ENCODE results near the gene AP3M1. TPM values are rescaled to one million over a fixed set of nuclear protein-coding genes. Genes with fewer than 3 reads are reported as not detected.

AP3M1 gene
- 56.7 and 63.7 TPM in 2 replicates for total RNA-seq (2022)
- Bru-seq, nascent RNA = percentile 84 among the genes with signal in this experiment
- percentile 90 among the genes with signal in this experiment for BruChase-seq, experiment 1, labeled RNA remaining after a 2-hour chase
- percentile 96 among the genes with signal in this experiment for BruChase-seq, experiment 2, labeled RNA remaining after a 6-hour chase
- long read RNA-seq, full-length matches to known transcripts = 127 of 165 reads
- long read RNA-seq, partial matches to known transcripts = 6 of 165 reads
- long read RNA-seq, other reads (novel, unspliced or antisense) = 32 of 165 reads

DNA sequence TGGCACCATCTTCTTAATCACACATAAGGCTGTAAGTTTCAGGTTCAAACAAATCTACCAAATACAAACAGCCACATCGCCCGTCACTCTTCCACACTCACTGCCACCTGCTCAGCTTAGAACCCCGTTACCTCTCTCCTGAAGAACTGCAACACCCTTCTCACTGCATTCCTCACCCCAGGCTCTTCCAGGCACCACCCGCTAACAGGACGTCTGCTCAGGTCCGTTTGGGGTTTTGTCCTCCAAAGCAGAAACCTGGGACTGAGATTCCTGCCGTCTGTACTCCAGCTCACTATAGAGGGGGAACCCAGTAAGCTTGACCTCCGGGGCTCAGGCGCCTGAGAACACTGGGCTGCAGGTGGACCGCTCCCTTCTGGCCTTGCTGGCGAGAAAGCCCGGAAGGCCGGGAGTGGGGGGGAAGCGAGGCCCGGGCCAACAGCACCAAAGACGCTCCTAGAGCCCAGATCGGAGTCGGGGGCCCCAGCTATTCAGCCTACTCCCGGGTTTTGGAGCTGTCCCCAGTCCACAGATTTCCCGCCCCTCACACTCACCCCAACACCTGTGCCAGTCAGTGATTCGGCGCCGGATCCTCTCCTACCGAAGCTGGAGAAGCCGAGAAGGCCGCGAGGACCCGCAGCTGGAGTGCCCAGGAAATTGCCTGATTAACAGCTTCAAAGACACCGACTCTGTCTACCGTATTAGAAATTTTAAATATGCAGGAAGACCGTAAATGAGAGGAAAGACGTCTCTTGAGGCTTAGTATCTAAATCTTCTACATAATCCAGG, at the start of gene AP3M1:
TSS of gene AP3M1 (minus strand) at position 625 of the 786 bp plus-strand sequence. CDS start 12,449 bp downstream, outside the sequence.
- peaks cover 14% of the 10 kb centered on the region for H3K4me1 ChIP-seq
- CTCF ChIA-PET = interaction anchor here (0.6 to 2.3 kb wide), 4 partner anchors 13 to 84 kb away, joined by 3 to 7 read pairs (median 6); no protein-coding TSS in a partner anchor
- peak within 1 kb of the TSS; percentile 80 for H3K4me3 ChIP-seq (ENCODE audit: low read depth, low read length)
- Mint-ChIP-seq H3K9me3 (ENCODE audit: unreplicated experiment) (no peaks in the 10 kb centered on the region), H3K4me1 (ENCODE audit: low read depth, unreplicated experiment) (peaks cover 21% of the 10 kb centered on the region), H3K36me3 (ENCODE audit: insufficient read depth, unreplicated experiment) (peaks cover 13% of the 10 kb centered on the region), H3K27ac (ENCODE audit: unreplicated experiment) (no peak within 1 kb of the TSS), H3K27me3 (ENCODE audit: insufficient read depth, unreplicated experiment) (no peaks in the 10 kb centered on the region), H3K4me3 (ENCODE audit: unreplicated experiment) (no peak within 1 kb of the TSS)
- intact Hi-C loops (cut with micrococcal nuclease; ENCODE audit: unreplicated experiment) = loop anchor here (5.0 kb wide), 1 partner anchor 42 kb away; no protein-coding TSS in a partner anchor
- no peaks in the 10 kb centered on the region for H3K9me3 ChIP-seq
- H3K27me3 ChIP-seq (replicated peaks; ENCODE audit: control insufficient read depth, insufficient read depth, low read length) = no peaks in the 10 kb centered on the region
- no peaks in the 10 kb centered on the region for H3K36me3 ChIP-seq (ENCODE audit: control insufficient read depth, insufficient read depth, low read length)
- POLR2A ChIA-PET = interaction anchor here (0.5 to 2.3 kb wide), 7 partner anchors 15 to 904 kb away, joined by 3 to 18 read pairs (median 5); no protein-coding TSS in a partner anchor
- TF ChIP-seq, protein P1, sequence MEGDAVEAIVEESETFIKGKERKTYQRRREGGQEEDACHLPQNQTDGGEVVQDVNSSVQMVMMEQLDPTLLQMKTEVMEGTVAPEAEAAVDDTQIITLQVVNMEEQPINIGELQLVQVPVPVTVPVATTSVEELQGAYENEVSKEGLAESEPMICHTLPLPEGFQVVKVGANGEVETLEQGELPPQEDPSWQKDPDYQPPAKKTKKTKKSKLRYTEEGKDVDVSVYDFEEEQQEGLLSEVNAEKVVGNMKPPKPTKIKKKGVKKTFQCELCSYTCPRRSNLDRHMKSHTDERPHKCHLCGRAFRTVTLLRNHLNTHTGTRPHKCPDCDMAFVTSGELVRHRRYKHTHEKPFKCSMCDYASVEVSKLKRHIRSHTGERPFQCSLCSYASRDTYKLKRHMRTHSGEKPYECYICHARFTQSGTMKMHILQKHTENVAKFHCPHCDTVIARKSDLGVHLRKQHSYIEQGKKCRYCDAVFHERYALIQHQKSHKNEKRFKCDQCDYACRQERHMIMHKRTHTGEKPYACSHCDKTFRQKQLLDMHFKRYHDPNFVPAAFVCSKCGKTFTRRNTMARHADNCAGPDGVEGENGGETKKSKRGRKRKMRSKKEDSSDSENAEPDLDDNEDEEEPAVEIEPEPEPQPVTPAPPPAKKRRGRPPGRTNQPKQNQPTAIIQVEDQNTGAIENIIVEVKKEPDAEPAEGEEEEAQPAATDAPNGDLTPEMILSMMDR (IDR thresholded peaks at IDR 0.05; ENCODE audit: insufficient read depth in 1 of 2, low read depth in 1 of 2, low read length in 1 of 2, severe bottlenecking in 1 of 2, unreplicated experiment in 1 of 2) = no peak
- no TSS peak for BruUV-seq (replicated peaks)
- peak in 1 of 2 experiments; percentile 89 for DNase-seq

- no peak overlapping the region for H3K27ac Mint-ChIP-seq (ENCODE audit: unreplicated experiment)
- ChIA-PET CTCF (no interaction called here), POLR2A (no interaction called here)
- no peak overlapping the region for H3K4me3 Mint-ChIP-seq (ENCODE audit: unreplicated experiment)
- no peak overlapping the region for H3K4me3 ChIP-seq (ENCODE audit: low read depth, low read length)
- no peaks in the 10 kb centered on the region for H3K9me3 Mint-ChIP-seq (ENCODE audit: unreplicated experiment)
- no peaks in the 10 kb centered on the region for H3K27me3 Mint-ChIP-seq (ENCODE audit: insufficient read depth, unreplicated experiment)
- intact Hi-C loops (cut with micrococcal nuclease; ENCODE audit: unreplicated experiment) = no loop called here
- H3K9me3 ChIP-seq = no peaks in the 10 kb centered on the region
- no peaks in the 10 kb centered on the region for H3K4me1 Mint-ChIP-seq (ENCODE audit: low read depth, unreplicated experiment)
- no peaks in the 10 kb centered on the region for H3K27me3 ChIP-seq (replicated peaks; ENCODE audit: control insufficient read depth, insufficient read depth, low read length)
- DNase-seq = no peak
- H3K36me3 Mint-ChIP-seq (ENCODE audit: insufficient read depth, unreplicated experiment) = peaks cover 41% of the 10 kb centered on the region
- TF ChIP-seq, protein P1 (IDR thresholded peaks at IDR 0.05; ENCODE audit: insufficient read depth in 1 of 2, low read depth in 1 of 2, low read length in 1 of 2, severe bottlenecking in 1 of 2, unreplicated experiment in 1 of 2) = no peak
- no TSS peak for BruUV-seq (replicated peaks)
- H3K36me3 ChIP-seq (ENCODE audit: control insufficient read depth, insufficient read depth, low read length) = no peaks in the 10 kb centered on the region
- H3K4me1 ChIP-seq = no peaks in the 10 kb centered on the region
Measured at GRCh38 chr10:74199315-74199714, 48.7 kb upstream of the AP3M1 start.

DNA sequence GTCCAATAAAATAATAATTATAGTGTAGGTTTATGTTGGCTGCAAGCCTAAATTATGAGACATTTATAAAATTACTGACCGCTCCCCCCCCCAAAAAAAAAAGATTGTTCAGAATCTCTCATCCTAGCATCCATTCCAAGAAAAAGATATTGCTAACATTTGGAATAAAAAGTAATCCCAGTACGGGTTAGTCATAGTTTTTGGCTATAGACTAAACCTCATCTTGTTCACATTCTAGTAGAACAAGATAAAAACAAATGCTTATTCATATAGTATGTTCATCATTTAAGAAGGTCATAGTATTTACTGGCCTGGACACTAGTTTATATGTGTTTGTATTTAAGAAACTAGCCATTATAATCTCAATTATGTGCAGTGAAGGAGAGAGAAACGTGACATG, 44.4 kb upstream of the AP3M1 start:
- Histone ChIP-seq H3K4me3 (ENCODE audit: low read depth, low read length) (no peak overlapping the region), H3K27me3 (replicated peaks; ENCODE audit: control insufficient read depth, insufficient read depth, low read length) (no peaks in the 10 kb centered on the region), H3K9me3 (no peaks in the 10 kb centered on the region), H3K36me3 (ENCODE audit: control insufficient read depth, insufficient read depth, low read length) (no peaks in the 10 kb centered on the region), H3K4me1 (peaks cover 5% of the 10 kb centered on the region)
- intact Hi-C loops (cut with micrococcal nuclease; ENCODE audit: unreplicated experiment) = loop anchor here (5.0 kb wide), 1 partner anchor 43 kb away; the partner anchor contains the start of genes ADK and AP3M1
- no peaks in the 10 kb centered on the region for H3K27me3 Mint-ChIP-seq (ENCODE audit: insufficient read depth, unreplicated experiment)
- peaks cover 14% of the 10 kb centered on the region for H3K36me3 Mint-ChIP-seq (ENCODE audit: insufficient read depth, unreplicated experiment)
- DNase-seq = no peak
- peaks cover 11% of the 10 kb centered on the region for H3K4me1 Mint-ChIP-seq (ENCODE audit: low read depth, unreplicated experiment)
- CTCF ChIA-PET = no interaction called here
- H3K9me3 Mint-ChIP-seq (ENCODE audit: unreplicated experiment) = no peaks in the 10 kb centered on the region
- TF ChIP-seq, protein P1 (IDR thresholded peaks at IDR 0.05; ENCODE audit: insufficient read depth in 1 of 2, low read depth in 1 of 2, low read length in 1 of 2, severe bottlenecking in 1 of 2, unreplicated experiment in 1 of 2) = no peak
- H3K27ac Mint-ChIP-seq (ENCODE audit: unreplicated experiment) = no peak overlapping the region
- H3K4me3 Mint-ChIP-seq (ENCODE audit: unreplicated experiment) = no peak overlapping the region
- POLR2A ChIA-PET = no interaction called here
- no TSS peak for BruUV-seq (replicated peaks)

Data from Caco-2 (cell line).